ENCODE data around the gene LSAMP. TPM values are rescaled to one million over a fixed set of nuclear protein-coding genes. Genes with fewer than 3 reads are reported as not detected.

Gene LSAMP
- total RNA-seq, 6 experiments from 2014 or later = under 0.01 to 0.22 (median 0.12) TPM; not detected in 1

GRCh38 chr3:116299646-116300081 lies 145.6 kb downstream of the LSAMP start:
- H3K27me3 ChIP-seq = no peaks in the 10 kb centered on the region
- DNase-seq (no peak), ATAC-seq (no peak)
- intact Hi-C loops (cut with DNase I) = no loop called here
- H3K9me3 ChIP-seq = no peaks in the 10 kb centered on the region
- WGBS (ENCODE audit: insufficient coverage, low coverage, low lambda C conversion rate, missing lambda C conversion rate) = 41% methylated on average over 3 of the region's 3 CpGs
- H3K4me1 ChIP-seq = no peaks in the 10 kb centered on the region
- TF ChIP-seq CTCF (IDR thresholded peaks at IDR 0.05) (no peak), POLR2A (IDR thresholded peaks at IDR 0.05) (no peak)
- H3K4me3 ChIP-seq = no peak overlapping the region
- H3K36me3 ChIP-seq = no peaks in the 10 kb centered on the region
- H3K27ac ChIP-seq = no peak overlapping the region

GRCh38 chr3:116298151-116298550 lies 147.1 kb downstream of the LSAMP start:
- no peak for DNase-seq
- Histone ChIP-seq H3K36me3 (no peaks in the 10 kb centered on the region), H3K27ac (no peak overlapping the region), H3K4me1 (no peaks in the 10 kb centered on the region), H3K4me3 (no peak overlapping the region), H3K27me3 (no peaks in the 10 kb centered on the region), H3K9me3 (no peaks in the 10 kb centered on the region)
- ATAC-seq = no peak
- TF ChIP-seq POLR2A (IDR thresholded peaks at IDR 0.05) = no peak
- no peak for TF ChIP-seq CTCF (IDR thresholded peaks at IDR 0.05)
- 10% methylated on average over 1 of the region's 1 CpG for WGBS (ENCODE audit: insufficient coverage, low coverage, low lambda C conversion rate, missing lambda C conversion rate)
- intact Hi-C loops (cut with DNase I) = no loop called here

GRCh38 chr3:116291141-116291540 lies 154.1 kb downstream of the LSAMP start:
- no peak overlapping the region for H3K4me3 ChIP-seq
- intact Hi-C loops (cut with DNase I) = no loop called here
- no peak for TF ChIP-seq POLR2A (IDR thresholded peaks at IDR 0.05)
- TF ChIP-seq CTCF (IDR thresholded peaks at IDR 0.05) = no peak
- no peaks in the 10 kb centered on the region for H3K36me3 ChIP-seq
- 61% methylated on average over 4 of the region's 4 CpGs for WGBS (ENCODE audit: insufficient coverage, low coverage, low lambda C conversion rate, missing lambda C conversion rate)
- H3K9me3 ChIP-seq = no peaks in the 10 kb centered on the region
- no peak for ATAC-seq
- no peaks in the 10 kb centered on the region for H3K4me1 ChIP-seq
- no peak for DNase-seq
- H3K27me3 ChIP-seq = no peaks in the 10 kb centered on the region
- H3K27ac ChIP-seq = no peak overlapping the region

GRCh38 chr3:116288485-116288884 lies 156.8 kb downstream of the LSAMP start:
- Histone ChIP-seq H3K27me3 (no peaks in the 10 kb centered on the region), H3K4me3 (no peak overlapping the region), H3K27ac (no peak overlapping the region), H3K36me3 (no peaks in the 10 kb centered on the region), H3K9me3 (no peaks in the 10 kb centered on the region), H3K4me1 (no peaks in the 10 kb centered on the region)
- TF ChIP-seq POLR2A (IDR thresholded peaks at IDR 0.05) = no peak
- no peak for TF ChIP-seq CTCF (IDR thresholded peaks at IDR 0.05)
- intact Hi-C loops (cut with DNase I) = no loop called here
- ATAC-seq = no peak
- no peak for DNase-seq
- WGBS (ENCODE audit: insufficient coverage, low coverage, low lambda C conversion rate, missing lambda C conversion rate) = 47% methylated on average over 4 of the region's 4 CpGs
